ENCODE data around the gene ADCY1. TPM values are rescaled to one million over a fixed set of nuclear protein-coding genes. Genes with fewer than 3 reads are reported as not detected.

Gene ADCY1
- total and polyA plus RNA-seq, 2 experiments from 2014 or later: 15.6 to 22.9 TPM

GRCh38 chr7:45573204-45573603 lies 964 bp upstream of the ADCY1 start:
- Histone ChIP-seq H3K27ac (no peak overlapping the region), H3K27me3 (peaks cover 33% of the 10 kb centered on the region), H3K4me1 (ENCODE audit: low read depth) (no peaks in the 10 kb centered on the region), H3K36me3 (no peaks in the 10 kb centered on the region), H3K4me3 (no peak overlapping the region), H3K9me3 (ENCODE audit: low read depth) (no peaks in the 10 kb centered on the region)
- TF ChIP-seq, protein P1, sequence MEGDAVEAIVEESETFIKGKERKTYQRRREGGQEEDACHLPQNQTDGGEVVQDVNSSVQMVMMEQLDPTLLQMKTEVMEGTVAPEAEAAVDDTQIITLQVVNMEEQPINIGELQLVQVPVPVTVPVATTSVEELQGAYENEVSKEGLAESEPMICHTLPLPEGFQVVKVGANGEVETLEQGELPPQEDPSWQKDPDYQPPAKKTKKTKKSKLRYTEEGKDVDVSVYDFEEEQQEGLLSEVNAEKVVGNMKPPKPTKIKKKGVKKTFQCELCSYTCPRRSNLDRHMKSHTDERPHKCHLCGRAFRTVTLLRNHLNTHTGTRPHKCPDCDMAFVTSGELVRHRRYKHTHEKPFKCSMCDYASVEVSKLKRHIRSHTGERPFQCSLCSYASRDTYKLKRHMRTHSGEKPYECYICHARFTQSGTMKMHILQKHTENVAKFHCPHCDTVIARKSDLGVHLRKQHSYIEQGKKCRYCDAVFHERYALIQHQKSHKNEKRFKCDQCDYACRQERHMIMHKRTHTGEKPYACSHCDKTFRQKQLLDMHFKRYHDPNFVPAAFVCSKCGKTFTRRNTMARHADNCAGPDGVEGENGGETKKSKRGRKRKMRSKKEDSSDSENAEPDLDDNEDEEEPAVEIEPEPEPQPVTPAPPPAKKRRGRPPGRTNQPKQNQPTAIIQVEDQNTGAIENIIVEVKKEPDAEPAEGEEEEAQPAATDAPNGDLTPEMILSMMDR (IDR thresholded peaks at IDR 0.05; ENCODE audit: low read depth, low read length): no peak
- DNase-seq (ENCODE audit: low read depth in 1 of 2, low spot score in 1 of 2): no peak

DNA sequence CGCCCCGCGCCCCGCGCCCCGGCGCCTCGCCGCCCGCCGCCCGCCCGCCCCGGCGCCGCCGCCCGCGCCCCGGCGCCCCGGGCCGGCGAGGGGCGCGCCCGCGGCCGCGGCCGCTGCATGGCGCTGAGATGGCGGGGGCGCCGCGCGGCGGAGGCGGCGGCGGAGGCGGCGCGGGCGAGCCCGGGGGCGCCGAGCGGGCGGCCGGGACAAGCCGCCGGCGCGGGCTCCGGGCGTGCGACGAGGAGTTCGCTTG lies 174 bp downstream of the ADCY1 start:
- Histone ChIP-seq H3K36me3 (no peaks in the 10 kb centered on the region), H3K4me1 (ENCODE audit: low read depth) (peaks cover 9% of the 10 kb centered on the region), H3K9me3 (ENCODE audit: low read depth) (no peaks in the 10 kb centered on the region), H3K27me3 (peaks cover 33% of the 10 kb centered on the region), H3K4me3 (peak overlapping the region; percentile 92), H3K27ac (no peak overlapping the region)
- DNase-seq (ENCODE audit: low read depth in 1 of 2, low spot score in 1 of 2): no peak
- TF ChIP-seq, protein P1 (IDR thresholded peaks at IDR 0.05; ENCODE audit: low read depth, low read length): no peak

- TF ChIP-seq, protein P1 (IDR thresholded peaks at IDR 0.05; ENCODE audit: low read depth, low read length): no peak
- Histone ChIP-seq H3K4me1 (ENCODE audit: low read depth) (peaks cover 14% of the 10 kb centered on the region), H3K27ac (no peak overlapping the region), H3K4me3 (peak overlapping the region; percentile 92), H3K36me3 (no peaks in the 10 kb centered on the region), H3K9me3 (ENCODE audit: low read depth) (no peaks in the 10 kb centered on the region), H3K27me3 (peaks cover 33% of the 10 kb centered on the region)
- peak; percentile 63 to 88 for DNase-seq (ENCODE audit: low read depth in 1 of 2, low spot score in 1 of 2)
These were observed 717 bp downstream of the ADCY1 start for GRCh38 chr7:45574669-45575500.

DNA sequence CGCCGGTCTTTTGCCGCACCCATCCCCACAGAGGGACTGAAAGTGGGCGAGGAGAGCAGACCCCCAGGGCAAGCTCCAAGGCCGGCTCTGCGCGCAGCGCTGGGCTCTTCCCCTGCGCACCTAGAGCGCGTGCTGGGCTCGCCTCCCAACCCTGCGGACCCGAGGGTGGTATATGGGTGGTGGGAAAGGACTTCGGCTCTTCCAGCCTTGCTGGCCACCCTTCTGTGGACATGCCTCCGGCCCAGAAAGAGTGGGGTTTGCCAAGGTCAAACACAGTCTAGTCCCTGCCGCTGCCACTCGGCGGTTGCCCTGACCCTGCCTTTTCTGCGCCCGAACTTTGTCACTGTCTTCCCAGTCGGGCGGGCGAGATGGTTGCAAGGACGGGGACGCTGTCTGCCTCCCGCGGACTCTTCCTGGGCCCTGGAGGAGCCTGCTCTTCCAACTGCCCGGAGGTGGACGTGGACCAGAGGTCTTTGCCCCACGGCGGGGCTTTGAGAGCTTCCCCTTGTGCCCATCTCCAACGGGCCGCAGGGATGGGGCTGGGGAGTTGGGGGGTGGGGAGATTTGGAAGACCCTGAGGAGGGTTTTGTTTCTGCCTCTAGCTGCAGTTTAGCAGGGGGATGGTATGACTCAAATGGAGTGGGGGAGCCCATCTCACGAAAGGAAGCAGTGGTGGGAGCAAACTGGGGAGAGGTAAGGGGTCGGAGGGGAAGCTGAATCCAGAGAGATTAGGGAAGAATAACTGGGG lies 1.5 kb downstream of the ADCY1 start:
- Histone ChIP-seq H3K27me3 (peaks cover 33% of the 10 kb centered on the region), H3K4me1 (ENCODE audit: low read depth) (peaks cover 19% of the 10 kb centered on the region), H3K36me3 (no peaks in the 10 kb centered on the region), H3K4me3 (peak overlapping the region; percentile 92), H3K9me3 (ENCODE audit: low read depth) (no peaks in the 10 kb centered on the region), H3K27ac (no peak overlapping the region)
- no peak for DNase-seq (ENCODE audit: low read depth in 1 of 2, low spot score in 1 of 2)
- TF ChIP-seq, protein P1 (IDR thresholded peaks at IDR 0.05; ENCODE audit: low read depth, low read length): no peak

DNA sequence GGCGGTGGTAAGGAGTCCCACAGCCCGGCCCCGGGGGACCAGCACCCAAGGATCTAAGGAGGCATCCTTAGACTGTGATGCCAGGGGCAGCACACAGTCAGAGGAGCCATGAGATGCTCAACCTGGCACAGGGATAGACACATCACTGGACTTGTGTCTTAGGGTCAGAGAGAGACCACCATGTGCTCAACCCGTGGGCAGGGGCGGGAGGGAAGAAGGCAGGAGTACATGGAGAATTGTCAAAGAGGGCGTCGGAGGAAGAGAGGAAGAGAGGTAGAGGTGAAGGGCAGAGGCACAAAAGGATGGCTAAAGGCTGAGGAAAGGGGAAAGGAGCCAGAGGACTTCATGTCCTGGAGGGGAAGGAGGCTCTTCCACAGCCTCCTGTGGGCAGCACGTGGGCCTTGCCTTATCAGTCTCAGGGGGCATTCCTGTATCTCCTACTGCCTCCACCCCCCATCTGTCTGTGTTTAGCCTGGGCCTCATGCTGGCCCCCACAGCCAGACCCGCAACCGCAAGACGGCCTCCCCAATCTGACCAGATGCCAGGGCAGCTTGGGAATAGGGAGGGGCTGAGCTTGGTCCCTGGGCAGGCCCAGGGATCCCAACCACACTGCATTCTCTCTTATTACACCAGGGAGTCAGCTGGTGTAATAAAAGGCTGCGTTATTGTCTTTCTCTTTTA lies 2.2 kb downstream of the ADCY1 start:
- Histone ChIP-seq H3K27me3 (peaks cover 33% of the 10 kb centered on the region), H3K27ac (no peak overlapping the region), H3K4me3 (no peak overlapping the region), H3K36me3 (no peaks in the 10 kb centered on the region), H3K4me1 (ENCODE audit: low read depth) (peaks cover 19% of the 10 kb centered on the region), H3K9me3 (ENCODE audit: low read depth) (no peaks in the 10 kb centered on the region)
- DNase-seq (ENCODE audit: low read depth in 1 of 2, low spot score in 1 of 2): peak in 1 of 2 donors; percentile 78
- TF ChIP-seq, protein P1 (IDR thresholded peaks at IDR 0.05; ENCODE audit: low read depth, low read length): no peak

Measured in cardiac muscle cell (in vitro differentiated cells and primary cell).